ENCODE data around the gene MYCL. TPM values are rescaled to one million over a fixed set of nuclear protein-coding genes. Genes with fewer than 3 reads are reported as not detected.

MYCL gene, protein sequence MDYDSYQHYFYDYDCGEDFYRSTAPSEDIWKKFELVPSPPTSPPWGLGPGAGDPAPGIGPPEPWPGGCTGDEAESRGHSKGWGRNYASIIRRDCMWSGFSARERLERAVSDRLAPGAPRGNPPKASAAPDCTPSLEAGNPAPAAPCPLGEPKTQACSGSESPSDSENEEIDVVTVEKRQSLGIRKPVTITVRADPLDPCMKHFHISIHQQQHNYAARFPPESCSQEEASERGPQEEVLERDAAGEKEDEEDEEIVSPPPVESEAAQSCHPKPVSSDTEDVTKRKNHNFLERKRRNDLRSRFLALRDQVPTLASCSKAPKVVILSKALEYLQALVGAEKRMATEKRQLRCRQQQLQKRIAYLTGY
- 12.4 TPM for total RNA-seq
- polyA plus RNA-seq, result 8.9 TPM
- long read RNA-seq, donor 1, partial matches to known transcripts, result 0 of 1 reads
- long read RNA-seq, donor 1, other reads (novel, unspliced or antisense), result 0 of 1 reads
- long read RNA-seq, donor 2, partial matches to known transcripts, result 0 of 7 reads
- long read RNA-seq, donor 2, other reads (novel, unspliced or antisense), result 0 of 7 reads
- long read RNA-seq, donor 3, partial matches to known transcripts, result 0 of 4 reads
- long read RNA-seq, donor 3, other reads (novel, unspliced or antisense), result 0 of 4 reads
- long read RNA-seq, donor 4, partial matches to known transcripts, result 0 of 2 reads
- long read RNA-seq, donor 4, other reads (novel, unspliced or antisense), result 0 of 2 reads
- long read RNA-seq, donor 5, transcript MYCL-203 (3 exons, 3,256 nt), result major isoform, 7 of 12 reads
- long read RNA-seq, donor 5, partial matches to known transcripts, result 0 of 12 reads
- long read RNA-seq, donor 5, other reads (novel, unspliced or antisense), result 0 of 12 reads
- long read RNA-seq, donor 6, partial matches to known transcripts, result 0 of 2 reads
- long read RNA-seq, donor 6, other reads (novel, unspliced or antisense), result 0 of 2 reads
- long read RNA-seq, donor 7, partial matches to known transcripts, result 0 of 3 reads
- long read RNA-seq, donor 7, other reads (novel, unspliced or antisense), result 0 of 3 reads
- long read RNA-seq, donor 8, partial matches to known transcripts, result 0 of 1 reads
- long read RNA-seq, donor 8, other reads (novel, unspliced or antisense), result 0 of 1 reads
- long read RNA-seq, donor 9, partial matches to known transcripts, result 0 of 3 reads
- long read RNA-seq, donor 9, other reads (novel, unspliced or antisense), result 0 of 3 reads
- long read RNA-seq, donor 10, partial matches to known transcripts, result 0 of 2 reads
- long read RNA-seq, donor 10, other reads (novel, unspliced or antisense), result 0 of 2 reads

DNA sequence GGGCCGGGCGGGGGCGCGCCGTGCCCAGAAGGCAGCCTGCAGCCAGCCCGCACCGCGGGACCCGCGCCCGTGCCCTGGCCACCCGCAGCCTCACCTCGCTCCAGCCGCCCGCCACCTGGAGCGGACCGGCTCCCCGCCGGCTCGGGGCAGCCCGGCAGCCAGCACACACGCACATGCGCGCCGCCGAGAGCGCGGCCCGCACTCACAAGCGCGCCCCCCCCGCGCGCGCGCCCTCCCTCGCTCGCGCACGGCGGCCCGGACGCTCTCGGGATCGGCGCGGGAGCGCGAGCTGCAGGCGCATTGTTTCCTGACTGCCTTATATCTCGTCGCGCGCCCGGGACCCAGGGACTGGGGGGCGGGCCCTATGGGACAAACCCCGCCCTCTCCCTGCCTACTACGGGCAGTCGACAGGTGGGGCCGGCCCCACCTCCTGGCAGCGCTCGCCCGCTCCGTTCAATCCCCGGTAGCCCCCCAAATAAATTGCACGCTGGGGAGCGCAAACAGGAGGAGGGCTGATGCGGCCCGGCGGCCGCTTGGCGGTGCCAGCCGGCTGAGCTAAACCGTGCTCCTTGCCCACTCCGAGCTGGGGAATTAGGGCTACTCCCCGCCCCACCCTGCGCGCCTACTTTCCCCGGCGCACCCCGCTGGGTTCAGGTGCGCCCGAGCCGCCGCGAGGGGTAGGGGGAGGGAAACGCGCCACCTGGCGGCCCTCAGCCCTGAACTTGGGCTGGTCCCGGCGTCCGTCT, at the start of gene MYCL:
Gene MYCL, minus strand, starts transcription at position 204 of the 746 bp plus-strand sequence. CDS start 483 bp downstream, outside the sequence.
- Histone ChIP-seq H3K4me1 (ENCODE audit: control insufficient read depth in 2 of 2, insufficient read depth in 2 of 2, low read length in 2 of 2) (peaks cover 8 to 13% of the 10 kb centered on the region in 2 donors), H3K27ac (ENCODE audit: low read depth in 1 of 2, low read length in 1 of 2) (peak within 1 kb of the TSS in 1 of 2 donors; percentile 54)

DNA sequence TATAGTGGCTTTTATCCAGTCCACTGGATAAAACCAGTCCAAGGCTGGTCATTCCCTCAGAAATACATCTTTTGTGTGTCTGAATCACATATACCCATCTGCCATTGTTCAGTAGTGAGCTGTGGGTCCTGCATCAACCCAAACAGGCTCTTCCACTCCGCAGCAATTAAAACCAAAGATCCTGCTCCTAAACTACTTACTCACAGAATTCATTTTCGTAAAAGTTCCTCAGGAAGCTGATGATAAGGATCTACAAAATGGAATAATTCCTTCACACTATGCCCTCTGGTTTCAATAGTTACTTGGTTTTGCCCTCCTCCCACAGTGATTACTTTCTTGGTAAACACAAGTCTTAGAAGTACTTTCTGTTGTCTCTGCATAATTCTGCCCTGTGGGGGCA, 48.2 kb upstream of the MYCL start:
- DNase-seq (ENCODE audit: low read depth in 6 of 9, low spot score in 9 of 9), result no peak
- Histone ChIP-seq H3K4me1 (ENCODE audit: control insufficient read depth in 2 of 2, insufficient read depth in 2 of 2, low read length in 2 of 2) (peaks cover 0 to 10% of the 10 kb centered on the region in 2 donors), H3K36me3 (ENCODE audit: control insufficient read depth in 2 of 2, insufficient read depth in 2 of 2, low read length in 1 of 2) (no peaks in the 10 kb centered on the region), H3K9me3 (ENCODE audit: control insufficient read depth in 2 of 2, insufficient read depth in 1 of 2, low read length in 1 of 2) (no peaks in the 10 kb centered on the region), H3K4me3 (ENCODE audit: low read length in 2 of 2) (no peak overlapping the region), H3K27me3 (ENCODE audit: control insufficient read depth in 2 of 2, insufficient read depth in 1 of 2, low read length in 1 of 2) (peaks cover 0 to 4% of the 10 kb centered on the region in 2 donors), H3K27ac (ENCODE audit: low read depth in 1 of 2, low read length in 1 of 2) (no peak overlapping the region)
- WGBS, result 97% methylated on average over 2 of the region's 2 CpGs

More for the DNA sequence above, at the start of gene MYCL:
- DNase-seq (ENCODE audit: low read depth in 6 of 9, low spot score in 9 of 9), result peak; percentile 41 to 87 (median 74)
- under 1% methylated on average over 92 of the region's 92 CpGs for WGBS
- Histone ChIP-seq H3K4me3 (ENCODE audit: low read length in 2 of 2) (peak within 1 kb of the TSS; percentile 49 to 61), H3K27me3 (ENCODE audit: control insufficient read depth in 2 of 2, insufficient read depth in 1 of 2, low read length in 1 of 2) (peaks cover 48 to 79% of the 10 kb centered on the region in 2 donors), H3K9me3 (ENCODE audit: control insufficient read depth in 2 of 2, insufficient read depth in 1 of 2, low read length in 1 of 2) (no peaks in the 10 kb centered on the region), H3K36me3 (ENCODE audit: control insufficient read depth in 2 of 2, insufficient read depth in 2 of 2, low read length in 1 of 2) (no peaks in the 10 kb centered on the region)

GRCh38 chr1:39947260-39947659, 45.5 kb upstream of the MYCL start:
- H3K9me3 ChIP-seq (ENCODE audit: control insufficient read depth in 2 of 2, insufficient read depth in 1 of 2, low read length in 1 of 2), result no peaks in the 10 kb centered on the region
- no peaks in the 10 kb centered on the region for H3K36me3 ChIP-seq (ENCODE audit: control insufficient read depth in 2 of 2, insufficient read depth in 2 of 2, low read length in 1 of 2)
- DNase-seq (ENCODE audit: low read depth in 6 of 9, low spot score in 9 of 9), result no peak
- no peak overlapping the region for H3K4me3 ChIP-seq (ENCODE audit: low read length in 2 of 2)
- H3K27me3 ChIP-seq (ENCODE audit: control insufficient read depth in 2 of 2, insufficient read depth in 1 of 2, low read length in 1 of 2), result no peaks in the 10 kb centered on the region
- WGBS, result 95% methylated on average over 4 of the region's 4 CpGs
- H3K27ac ChIP-seq (ENCODE audit: low read depth in 1 of 2, low read length in 1 of 2), result no peak overlapping the region
- H3K4me1 ChIP-seq (ENCODE audit: control insufficient read depth in 2 of 2, insufficient read depth in 2 of 2, low read length in 2 of 2), result peaks cover 0 to 4% of the 10 kb centered on the region in 2 donors

DNA sequence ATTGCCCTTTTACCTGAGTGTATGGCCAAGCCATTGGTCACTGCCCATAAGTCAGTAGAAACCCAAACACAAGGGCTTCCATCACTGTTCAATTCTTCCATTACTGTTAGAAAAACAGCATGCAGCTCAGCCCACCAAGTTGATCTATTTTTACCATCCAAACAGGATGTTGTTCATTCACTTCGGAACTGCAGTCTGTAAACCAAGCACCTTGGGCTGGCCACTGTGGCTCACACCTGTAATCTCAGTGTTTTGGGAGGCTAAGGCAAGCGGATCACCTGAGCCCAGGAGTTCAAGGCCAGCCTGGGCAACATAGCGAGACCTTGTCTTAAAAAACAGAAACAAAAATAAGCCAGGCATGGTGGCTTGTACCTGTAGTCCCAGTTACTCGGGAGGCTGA, 44.5 kb upstream of the MYCL start:
- Histone ChIP-seq H3K9me3 (ENCODE audit: control insufficient read depth in 2 of 2, insufficient read depth in 1 of 2, low read length in 1 of 2) (no peaks in the 10 kb centered on the region), H3K27me3 (ENCODE audit: control insufficient read depth in 2 of 2, insufficient read depth in 1 of 2, low read length in 1 of 2) (no peaks in the 10 kb centered on the region), H3K36me3 (ENCODE audit: control insufficient read depth in 2 of 2, insufficient read depth in 2 of 2, low read length in 1 of 2) (no peaks in the 10 kb centered on the region), H3K27ac (ENCODE audit: low read depth in 1 of 2, low read length in 1 of 2) (no peak overlapping the region), H3K4me3 (ENCODE audit: low read length in 2 of 2) (no peak overlapping the region), H3K4me1 (ENCODE audit: control insufficient read depth in 2 of 2, insufficient read depth in 2 of 2, low read length in 2 of 2) (peaks cover 0 to 4% of the 10 kb centered on the region in 2 donors)
- WGBS, result 81% methylated on average over 4 of the region's 4 CpGs
- DNase-seq (ENCODE audit: low read depth in 6 of 9, low spot score in 9 of 9), result no peak

DNA sequence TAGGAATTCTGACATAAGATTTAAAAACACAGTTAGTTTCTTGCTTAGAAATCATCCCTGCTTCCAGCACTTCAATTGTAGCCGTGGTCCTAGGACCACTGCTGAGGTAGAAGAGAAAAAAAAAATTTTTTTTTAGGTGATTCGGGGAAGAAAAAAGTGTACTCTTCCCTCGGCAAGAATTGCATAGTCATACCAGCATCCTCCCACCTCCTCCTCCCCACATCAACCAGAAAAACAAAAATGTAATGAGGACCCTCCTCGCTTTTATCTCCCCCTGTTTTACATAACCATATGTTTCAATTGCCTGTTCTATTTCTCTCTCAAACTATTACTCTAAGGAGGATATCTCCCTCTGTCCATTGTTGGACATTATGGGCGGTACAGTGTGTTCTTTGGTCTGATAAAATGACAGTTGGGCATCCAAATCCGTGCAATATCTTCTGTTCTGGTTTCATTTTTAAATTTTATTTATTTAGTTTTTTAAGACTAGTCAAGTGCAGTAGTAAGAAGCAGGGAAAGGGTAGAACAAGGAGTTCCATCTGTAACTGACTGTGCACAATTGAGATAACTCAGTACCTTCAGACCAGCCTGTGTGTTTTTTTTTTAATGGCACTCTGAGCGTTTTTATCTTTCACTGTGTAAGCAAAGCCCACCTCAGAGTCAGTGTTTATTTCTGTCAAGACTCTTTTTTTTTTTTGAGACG, 42.8 kb upstream of the MYCL start:
- Histone ChIP-seq H3K36me3 (ENCODE audit: control insufficient read depth in 2 of 2, insufficient read depth in 2 of 2, low read length in 1 of 2) (no peaks in the 10 kb centered on the region), H3K4me1 (ENCODE audit: control insufficient read depth in 2 of 2, insufficient read depth in 2 of 2, low read length in 2 of 2) (peaks cover 0 to 10% of the 10 kb centered on the region in 2 donors), H3K4me3 (ENCODE audit: low read length in 2 of 2) (no peak overlapping the region), H3K27ac (ENCODE audit: low read depth in 1 of 2, low read length in 1 of 2) (no peak overlapping the region), H3K27me3 (ENCODE audit: control insufficient read depth in 2 of 2, insufficient read depth in 1 of 2, low read length in 1 of 2) (no peaks in the 10 kb centered on the region), H3K9me3 (ENCODE audit: control insufficient read depth in 2 of 2, insufficient read depth in 1 of 2, low read length in 1 of 2) (no peaks in the 10 kb centered on the region)
- 34% methylated on average over 8 of the region's 8 CpGs for whole genome bisulfite sequencing
- no peak for DNase-seq (ENCODE audit: low read depth in 6 of 9, low spot score in 9 of 9)

- no peaks in the 10 kb centered on the region for H3K36me3 ChIP-seq (ENCODE audit: control insufficient read depth in 2 of 2, insufficient read depth in 2 of 2, low read length in 1 of 2)
- no peaks in the 10 kb centered on the region for H3K27me3 ChIP-seq (ENCODE audit: control insufficient read depth in 2 of 2, insufficient read depth in 1 of 2, low read length in 1 of 2)
- peaks cover 0 to 10% of the 10 kb centered on the region in 2 donors for H3K4me1 ChIP-seq (ENCODE audit: control insufficient read depth in 2 of 2, insufficient read depth in 2 of 2, low read length in 2 of 2)
- DNase-seq (ENCODE audit: low read depth in 6 of 9, low spot score in 9 of 9), result no peak
- no peak overlapping the region for H3K4me3 ChIP-seq (ENCODE audit: low read length in 2 of 2)
- 94% methylated on average over 14 of the region's 14 CpGs for WGBS
- H3K9me3 ChIP-seq (ENCODE audit: control insufficient read depth in 2 of 2, insufficient read depth in 1 of 2, low read length in 1 of 2), result no peaks in the 10 kb centered on the region
- H3K27ac ChIP-seq (ENCODE audit: low read depth in 1 of 2, low read length in 1 of 2), result peak overlapping the region in 1 of 2 donors; percentile 32
These were observed 42.0 kb upstream of the MYCL start for GRCh38 chr1:39943471-39944290.

DNA sequence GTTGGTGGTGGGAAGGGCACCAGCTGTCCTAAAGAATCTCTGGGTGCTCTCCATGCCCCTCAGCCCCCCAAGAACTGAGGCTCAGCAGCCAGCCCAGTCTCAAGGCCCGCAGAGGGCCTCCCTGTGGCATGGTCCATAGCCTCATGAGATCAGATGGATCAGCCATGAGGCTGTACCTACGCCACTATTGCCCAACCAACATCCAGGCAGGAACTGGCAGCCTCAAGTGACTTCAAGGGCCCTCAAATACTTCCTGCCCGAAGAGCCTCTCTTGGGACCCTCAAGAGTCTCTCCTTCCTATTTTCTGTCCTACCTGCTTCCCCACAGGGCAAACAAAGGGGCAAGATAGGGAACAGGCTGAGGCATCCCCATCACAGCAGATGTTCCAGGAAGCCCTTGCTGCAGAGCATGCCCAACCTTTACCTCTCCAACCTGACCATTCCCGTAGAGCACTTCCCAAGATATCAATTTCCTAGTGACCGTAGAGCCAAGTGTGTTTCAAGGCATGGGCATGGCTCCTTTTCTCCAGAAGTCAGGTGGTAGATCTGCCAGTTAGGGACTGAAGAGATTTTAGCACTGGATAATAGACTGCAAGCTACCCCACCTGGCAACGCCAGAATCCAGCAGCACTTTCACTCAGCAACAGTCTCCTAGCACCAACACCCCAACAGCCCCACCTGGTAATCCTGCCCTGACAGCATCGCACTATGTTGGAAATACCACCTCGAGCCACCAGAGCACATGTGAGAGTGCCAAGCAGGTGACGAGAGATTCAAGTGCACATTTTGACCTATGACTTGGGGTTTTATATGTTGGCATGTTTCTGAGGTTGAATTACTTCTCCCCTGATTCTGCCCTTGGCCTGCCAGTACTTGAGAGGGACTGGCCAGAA, 39.5 kb upstream of the MYCL start:
- H3K27ac ChIP-seq (ENCODE audit: low read depth in 1 of 2, low read length in 1 of 2), result no peak overlapping the region
- 96% methylated on average over 9 of the region's 9 CpGs for WGBS
- no peaks in the 10 kb centered on the region for H3K27me3 ChIP-seq (ENCODE audit: control insufficient read depth in 2 of 2, insufficient read depth in 1 of 2, low read length in 1 of 2)
- no peak for DNase-seq (ENCODE audit: low read depth in 6 of 9, low spot score in 9 of 9)
- peaks cover 0 to 10% of the 10 kb centered on the region in 2 donors for H3K4me1 ChIP-seq (ENCODE audit: control insufficient read depth in 2 of 2, insufficient read depth in 2 of 2, low read length in 2 of 2)
- no peak overlapping the region for H3K4me3 ChIP-seq (ENCODE audit: low read length in 2 of 2)
- no peaks in the 10 kb centered on the region for H3K9me3 ChIP-seq (ENCODE audit: control insufficient read depth in 2 of 2, insufficient read depth in 1 of 2, low read length in 1 of 2)
- no peaks in the 10 kb centered on the region for H3K36me3 ChIP-seq (ENCODE audit: control insufficient read depth in 2 of 2, insufficient read depth in 2 of 2, low read length in 1 of 2)
